H9 (cell line): ENCODE data around the gene TDRD7. TPM values are rescaled to one million over a fixed set of nuclear protein-coding genes. Genes with fewer than 3 reads are reported as not detected.

Experiments used
- DNase-seq: peaks from one replicate; pipeline ENCODE4 v3.0.0-alpha.2; 2017
- H2AFZ ChIP-seq: one replicate; pipeline ENCODE4 v1.6.1; 2013; ENCODE audit warnings: mild to moderate bottlenecking, low read length, control low read depth, moderate library complexity
- H2AK5ac ChIP-seq: 2 replicates; pipeline ENCODE4 v1.6.1; 2013; ENCODE audit warnings: low read length, control low read depth, mixed read lengths; ENCODE audit not compliant: insufficient read length
- H2BK120ac ChIP-seq: one replicate; pipeline ENCODE4 v1.6.1; 2013; ENCODE audit warnings: low read depth, mild to moderate bottlenecking, low read length, control low read depth, inconsistent platforms; ENCODE audit not compliant: poor library complexity, severe bottlenecking
- H2BK12ac ChIP-seq: 2 replicates; pipeline ENCODE4 v1.6.1; 2013; ENCODE audit warnings: low read length, control low read depth, mixed read lengths, low read depth; ENCODE audit not compliant: insufficient read length
- H2BK15ac ChIP-seq: 2 replicates; pipeline ENCODE4 v1.6.1; 2013; ENCODE audit warnings: low read depth, low read length, control low read depth
- H2BK20ac ChIP-seq: one replicate; pipeline ENCODE4 v1.6.1; 2013; ENCODE audit warnings: low read depth, mild to moderate bottlenecking, low read length, control low read depth, inconsistent platforms; ENCODE audit not compliant: poor library complexity, severe bottlenecking
- H2BK5ac ChIP-seq: 2 replicates; pipeline ENCODE4 v1.6.1; 2013; ENCODE audit warnings: low read length, control low read depth, mixed read lengths; ENCODE audit not compliant: insufficient read length
- H3K14ac ChIP-seq: 2 replicates; pipeline ENCODE4 v1.6.1; 2013; ENCODE audit warnings: low read length, control low read depth; ENCODE audit not compliant: insufficient read depth
- H3K18ac ChIP-seq: 2 replicates; pipeline ENCODE4 v1.6.1; 2013; ENCODE audit warnings: low read depth, mild to moderate bottlenecking, mixed read lengths, low read length, control low read depth; ENCODE audit not compliant: insufficient read length
- H3K23ac ChIP-seq: 2 replicates; pipeline ENCODE4 v1.6.1; 2013; ENCODE audit warnings: low read length, control low read depth, mixed read lengths, low read depth; ENCODE audit not compliant: insufficient read length
- H3K23me2 ChIP-seq: 2 replicates; pipeline ENCODE4 v1.6.1; 2013; ENCODE audit warnings: low read depth, mild to moderate bottlenecking, mixed read lengths, low read length, control low read depth; ENCODE audit not compliant: insufficient read length, poor library complexity, severe bottlenecking
- H3K27ac ChIP-seq: 2 replicates; pipeline ENCODE4 v1.5.1; 2013; ENCODE audit warnings: low read length, control low read depth, mixed read lengths, low read depth; ENCODE audit not compliant: insufficient read length
- H3K27me3 ChIP-seq: 2 replicates; pipeline ENCODE4 v1.6.1; 2013; ENCODE audit warnings: low read length, control low read depth, inconsistent platforms; ENCODE audit not compliant: insufficient read depth
- H3K4ac ChIP-seq: 2 replicates; pipeline ENCODE4 v1.6.1; 2013; ENCODE audit warnings: low read depth, mild to moderate bottlenecking, control low read depth, inconsistent platforms, low read length, moderate library complexity
- H3K4me1 ChIP-seq: 2 replicates; pipeline ENCODE4 v1.6.1; 2013; ENCODE audit warnings: low read length, control low read depth, inconsistent platforms; ENCODE audit not compliant: insufficient read depth
- H3K4me2 ChIP-seq: 2 replicates; pipeline ENCODE4 v1.6.1; 2013; ENCODE audit warnings: low read length, control low read depth, mixed read lengths; ENCODE audit not compliant: insufficient read length, insufficient read depth
- H3K56ac ChIP-seq: 2 replicates; pipeline ENCODE4 v1.6.1; 2013; ENCODE audit warnings: low read depth, mild to moderate bottlenecking, mixed read lengths, low read length, control low read depth; ENCODE audit not compliant: insufficient read length
- H3K79me1 ChIP-seq: 2 replicates; pipeline ENCODE4 v1.6.1; 2013; ENCODE audit warnings: low read depth, mild to moderate bottlenecking, moderate library complexity, low read length, control low read depth, inconsistent platforms; ENCODE audit not compliant: insufficient read depth, poor library complexity, severe bottlenecking
- H3K79me2 ChIP-seq: 2 replicates; pipeline ENCODE4 v1.6.1; 2013; ENCODE audit warnings: low read length, control low read depth, inconsistent platforms; ENCODE audit not compliant: insufficient read depth
- H3K9ac ChIP-seq: 2 replicates; pipeline ENCODE4 v1.6.1; 2013; ENCODE audit warnings: low read length, control low read depth, mixed read lengths; ENCODE audit not compliant: insufficient read length; ENCODE audit errors: extremely low read depth
- H3K9me3 ChIP-seq: one replicate; pipeline ENCODE4 v1.6.1; 2013; ENCODE audit warnings: low read depth, low read length, inconsistent platforms; ENCODE audit not compliant: control insufficient read depth
- H3T11ph ChIP-seq: one replicate; pipeline ENCODE4 v1.6.1; 2013; ENCODE audit warnings: mild to moderate bottlenecking, low read length, control low read depth, inconsistent platforms
- H4K20me1 ChIP-seq: one replicate; pipeline ENCODE4 v1.6.1; 2013; ENCODE audit not compliant: control insufficient read depth, insufficient read length, insufficient read depth
- H4K5ac ChIP-seq: 2 replicates; pipeline ENCODE4 v1.6.1; 2013; ENCODE audit warnings: low read depth, mild to moderate bottlenecking, mixed read lengths, low read length, control low read depth; ENCODE audit not compliant: insufficient read length
- H4K8ac ChIP-seq: replicated peaks from 2 replicates; pipeline ENCODE4 v1.6.1; 2013; ENCODE audit warnings: low read length, control low read depth, mixed read lengths, low read depth; ENCODE audit not compliant: insufficient read length
- H4K91ac ChIP-seq: 2 replicates; pipeline ENCODE4 v1.6.1; 2013; ENCODE audit warnings: low read depth, mild to moderate bottlenecking, moderate library complexity, mixed read lengths, low read length, control low read depth; ENCODE audit not compliant: insufficient read length
- H3K27ac Mint-ChIP-seq, 3 experiments: 2 replicates in 2 of 3; 3 replicates in 1 of 3; pipeline ENCODE4 v1.8.0; 2020 to 2021; ENCODE audit warnings: mixed read lengths in 3 of 3, mild to moderate bottlenecking in 1 of 3, moderate library complexity in 1 of 3
- H3K27me3 Mint-ChIP-seq: 2 replicates; pipeline ENCODE4 v1.8.0; 2021; ENCODE audit warnings: low read depth, mild to moderate bottlenecking, moderate library complexity, mixed read lengths
- H3K36me3 Mint-ChIP-seq, 3 experiments: 2 replicates in 2 of 3; 3 replicates in 1 of 3; pipeline ENCODE4 v1.8.0; 2020 to 2021; ENCODE audit warnings: low read depth in 3 of 3, mixed read lengths in 3 of 3; ENCODE audit not compliant: insufficient read depth in 1 of 3
- H3K4me1 Mint-ChIP-seq, 2 experiments: 2 replicates each; pipeline ENCODE4 v1.8.0; 2020; ENCODE audit warnings: mixed read lengths in 2 of 2
- H3K4me3 Mint-ChIP-seq, 2 experiments: 2 replicates in 1 of 2; 3 replicates in 1 of 2; pipeline ENCODE4 v1.8.0; 2020 to 2021; ENCODE audit warnings: mild to moderate bottlenecking in 2 of 2, mixed read lengths in 2 of 2, moderate library complexity in 1 of 2
- H3K9me3 Mint-ChIP-seq, 2 experiments: 2 replicates in 1 of 2; 3 replicates in 1 of 2; pipeline ENCODE4 v1.8.0; 2020; ENCODE audit warnings: mild to moderate bottlenecking in 2 of 2, mixed read lengths in 2 of 2, moderate library complexity in 1 of 2
- WGBS: extraction: QIAGEN DNeasy Blood & Tissue Kit; methylation state at CpG from one replicate; pipeline ENCODE4 v1.1.7; 2013; ENCODE audit warnings: missing lambda C conversion rate, low lambda C conversion rate, mixed read lengths; ENCODE audit not compliant: insufficient read length; ENCODE audit errors: extremely low coverage; 5-methylcytosine and 5-hydroxymethylcytosine counted together
- total RNA-seq: library from RNA; stranded (reverse); gene quantifications from 2 replicates; pipeline ENCODE4 v1.2.1, GENCODE V29; 2021
- TF ChIP-seq, protein P1 (sequence below): fragments of 200-600 bp; sonication (generic); conservative IDR thresholded peaks from 3 replicates; pipeline ENCODE4 v1.8.0; 2021; ENCODE audit warnings: antibody characterized with exemption, mild to moderate bottlenecking

The TDRD7 gene
- total RNA-seq, 1 experiment from 2014 or later: 5.1 TPM

DNA sequence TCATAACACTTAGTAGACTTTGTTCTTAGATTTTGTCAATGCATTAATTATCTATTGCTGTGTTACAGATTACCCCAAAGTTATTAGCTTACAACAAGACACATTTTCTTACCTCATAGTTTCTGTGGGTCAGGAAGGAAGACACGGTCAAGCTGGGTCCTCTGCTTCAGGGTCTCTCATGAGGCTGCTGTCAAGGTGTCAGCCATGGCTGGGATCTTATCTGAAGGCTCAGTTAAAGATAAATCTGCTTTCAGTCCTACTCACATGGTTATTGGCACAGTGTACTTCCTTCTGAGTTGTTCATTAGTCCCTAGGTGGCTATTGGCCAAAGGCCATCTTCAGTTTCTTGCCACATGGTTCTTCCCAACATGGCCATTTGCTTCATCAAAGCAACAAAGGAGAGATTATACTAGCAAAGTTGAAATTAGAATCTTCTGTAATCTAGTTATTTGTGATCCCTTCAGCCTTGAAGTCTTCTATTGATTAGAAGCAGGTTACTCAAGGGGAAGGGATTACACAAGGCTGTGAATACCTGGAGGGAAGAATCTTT is 25.2 kb downstream of the TDRD7 start:
- H3K27me3 ChIP-seq: no peaks in the 10 kb centered on the region
- no peak overlapping the region for H4K5ac ChIP-seq
- no peak overlapping the region for H3K4ac ChIP-seq
- no peaks in the 10 kb centered on the region for H4K20me1 ChIP-seq
- H2BK12ac ChIP-seq: no peak overlapping the region
- Mint-ChIP-seq H3K4me3 (no peak overlapping the region), H3K36me3 (no peaks in the 10 kb centered on the region), H3K27ac (no peak overlapping the region; a peak in 1 of 7 replicates), H3K9me3 (no peaks in the 10 kb centered on the region), H3K27me3 (no peaks in the 10 kb centered on the region), H3K4me1 (peaks cover 8 to 17% of the 10 kb centered on the region in 2 experiments)
- no peak overlapping the region for H3K27ac ChIP-seq
- no peaks in the 10 kb centered on the region for H3K79me1 ChIP-seq
- no peak overlapping the region for H2BK5ac ChIP-seq
- no peak overlapping the region for H3T11ph ChIP-seq
- H3K18ac ChIP-seq: no peak overlapping the region
- no peak overlapping the region for H2BK120ac ChIP-seq
- no peak overlapping the region for H3K14ac ChIP-seq
- H3K4me1 ChIP-seq: no peaks in the 10 kb centered on the region
- H3K9ac ChIP-seq: no peak overlapping the region
- no peak overlapping the region for H2AK5ac ChIP-seq
- no peak for DNase-seq
- H2BK20ac ChIP-seq: no peak overlapping the region
- H3K56ac ChIP-seq: no peak overlapping the region
- no peaks in the 10 kb centered on the region for H3K79me2 ChIP-seq
- H2AFZ ChIP-seq: no peak overlapping the region
- no peak overlapping the region for H3K23ac ChIP-seq
- WGBS: no CpG with 5 or more reads among the region's 1 CpG
- no peak overlapping the region for H2BK15ac ChIP-seq
- H4K8ac ChIP-seq: no peak overlapping the region
- H3K23me2 ChIP-seq: no peaks in the 10 kb centered on the region
- no peaks in the 10 kb centered on the region for H3K9me3 ChIP-seq
- TF ChIP-seq, protein P1, sequence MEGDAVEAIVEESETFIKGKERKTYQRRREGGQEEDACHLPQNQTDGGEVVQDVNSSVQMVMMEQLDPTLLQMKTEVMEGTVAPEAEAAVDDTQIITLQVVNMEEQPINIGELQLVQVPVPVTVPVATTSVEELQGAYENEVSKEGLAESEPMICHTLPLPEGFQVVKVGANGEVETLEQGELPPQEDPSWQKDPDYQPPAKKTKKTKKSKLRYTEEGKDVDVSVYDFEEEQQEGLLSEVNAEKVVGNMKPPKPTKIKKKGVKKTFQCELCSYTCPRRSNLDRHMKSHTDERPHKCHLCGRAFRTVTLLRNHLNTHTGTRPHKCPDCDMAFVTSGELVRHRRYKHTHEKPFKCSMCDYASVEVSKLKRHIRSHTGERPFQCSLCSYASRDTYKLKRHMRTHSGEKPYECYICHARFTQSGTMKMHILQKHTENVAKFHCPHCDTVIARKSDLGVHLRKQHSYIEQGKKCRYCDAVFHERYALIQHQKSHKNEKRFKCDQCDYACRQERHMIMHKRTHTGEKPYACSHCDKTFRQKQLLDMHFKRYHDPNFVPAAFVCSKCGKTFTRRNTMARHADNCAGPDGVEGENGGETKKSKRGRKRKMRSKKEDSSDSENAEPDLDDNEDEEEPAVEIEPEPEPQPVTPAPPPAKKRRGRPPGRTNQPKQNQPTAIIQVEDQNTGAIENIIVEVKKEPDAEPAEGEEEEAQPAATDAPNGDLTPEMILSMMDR: no peak
- H4K91ac ChIP-seq: no peak overlapping the region
- no peak overlapping the region for H3K4me2 ChIP-seq
